Measurements from ENCODE around the gene WDR7.
A peak's percentile ranks its signal among the peaks of the same experiment; 100 is the strongest.

Gene WDR7

DNA sequence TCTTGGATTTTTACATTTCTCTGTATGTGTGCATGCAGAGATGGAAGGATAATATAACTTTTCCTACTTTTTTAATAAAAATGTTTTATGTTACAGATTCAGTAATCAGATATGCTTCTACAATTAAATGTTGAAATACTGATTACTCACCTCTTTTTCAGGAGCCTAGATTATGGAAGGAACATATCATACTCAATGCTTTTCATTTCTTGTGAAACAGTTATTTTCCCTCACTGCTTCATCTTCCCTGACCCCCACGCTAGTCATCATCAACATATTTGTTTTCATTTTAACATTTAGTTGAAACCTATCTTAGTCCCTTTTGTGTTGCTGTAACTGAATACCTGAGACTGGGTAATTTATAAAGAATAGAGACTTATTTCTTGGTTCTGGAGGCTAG lies 190.7 kb downstream of the WDR7 start:
- no peak for DNase-seq (ENCODE audit: extremely low read depth, low read depth)
- no peak for TF ChIP-seq CTCF (IDR thresholded peaks at IDR 0.05; ENCODE audit: low read depth, low read length)

GRCh38 chr18:56843241-56843640 lies 192.1 kb downstream of the WDR7 start:
- DNase-seq (ENCODE audit: extremely low read depth, low read depth), result no peak
- no peak for TF ChIP-seq CTCF (IDR thresholded peaks at IDR 0.05; ENCODE audit: low read depth, low read length)

DNA sequence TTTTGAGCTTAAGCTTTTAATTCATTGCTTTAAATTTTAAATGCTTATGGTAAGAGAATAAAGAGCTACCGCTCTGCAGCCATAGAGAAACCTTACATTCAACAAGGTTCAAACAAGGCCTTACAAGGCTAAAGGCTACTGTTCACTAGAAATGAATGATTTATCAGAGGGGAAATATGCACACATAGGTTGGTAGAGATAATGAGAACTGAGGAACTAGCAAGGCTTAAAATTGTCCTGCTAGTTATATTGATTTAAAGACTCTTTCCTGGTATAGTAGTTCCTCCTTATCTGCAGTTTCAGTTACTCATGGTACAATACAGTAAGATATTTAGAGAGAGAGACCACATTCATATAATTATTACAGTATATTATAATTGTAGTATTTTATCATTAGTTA lies 193.4 kb downstream of the WDR7 start:
- no peak for DNase-seq (ENCODE audit: extremely low read depth, low read depth)
- TF ChIP-seq CTCF (IDR thresholded peaks at IDR 0.05; ENCODE audit: low read depth, low read length), result no peak

- no peak for TF ChIP-seq CTCF (IDR thresholded peaks at IDR 0.05; ENCODE audit: low read depth, low read length)
These were observed 200.6 kb downstream of the WDR7 start for GRCh38 chr18:56851774-56852173.

GRCh38 chr18:56853961-56854360 lies 202.8 kb downstream of the WDR7 start:
- no peak for TF ChIP-seq CTCF (IDR thresholded peaks at IDR 0.05; ENCODE audit: low read depth, low read length)

More at GRCh38 chr18:56851774-56852173, 200.6 kb downstream of the WDR7 start:
- DNase-seq (ENCODE audit: extremely low read depth, low read depth), result no peak

GRCh38 chr18:56861244-56861643 lies 210.1 kb downstream of the WDR7 start:
- DNase-seq (ENCODE audit: extremely low read depth, low read depth), result no peak
- no peak for TF ChIP-seq CTCF (IDR thresholded peaks at IDR 0.05; ENCODE audit: low read depth, low read length)

More at GRCh38 chr18:56853961-56854360, 202.8 kb downstream of the WDR7 start:
- no peak for DNase-seq (ENCODE audit: extremely low read depth, low read depth)

GRCh38 chr18:56869189-56869777 lies 218.1 kb downstream of the WDR7 start:
- peak; percentile 83 for TF ChIP-seq CTCF (IDR thresholded peaks at IDR 0.05; ENCODE audit: low read depth, low read length)
- DNase-seq (ENCODE audit: extremely low read depth, low read depth), result peak; percentile 37
